PFSK-1 (cell line): ENCODE measurements around the gene PRIMPOL.

Source experiments
- FOXP2 ChIP-seq: optimal IDR thresholded peaks from 2 replicates; pipeline ENCODE3; 2011; ENCODE audit warnings: borderline replicate concordance, control low read depth, inconsistent platforms; ENCODE audit not compliant: insufficient read depth; ENCODE audit errors: extremely low read length, extremely low read depth
- POLR2AphosphoS5 ChIP-seq: IDR thresholded peaks from 2 replicates; pipeline ENCODE4 v1.6.1; 2012; ENCODE audit warnings: low read depth, mild to moderate bottlenecking, control low read depth, low read length, moderate library complexity
- SIN3A ChIP-seq: IDR thresholded peaks from 2 replicates; pipeline ENCODE4 v1.6.1; 2012; ENCODE audit warnings: mild to moderate bottlenecking, low read length, moderate library complexity, borderline replicate concordance; ENCODE audit not compliant: insufficient read depth
- TAF1 ChIP-seq: IDR thresholded peaks from 2 replicates; pipeline ENCODE4 v1.6.1; 2012; ENCODE audit warnings: low read length, control low read depth, borderline replicate concordance; ENCODE audit not compliant: insufficient read depth
- TF ChIP-seq, protein P1 (sequence below), 2 experiments: IDR thresholded peaks; 2 replicates each; pipeline versions ENCODE4 v1.6.1 to v1.8.0; 2011 to 2012; ENCODE audit warnings: low read depth in 2 of 2, low read length in 2 of 2, control low read depth in 1 of 2, inconsistent platforms in 1 of 2, mild to moderate bottlenecking in 1 of 2, moderate library complexity in 1 of 2; ENCODE audit not compliant: insufficient read depth in 1 of 2

PRIMPOL gene

GRCh38 chr4:184668096-184668495, 18.6 kb downstream of the PRIMPOL start:
- TF ChIP-seq POLR2AphosphoS5 (no peak), TAF1 (no peak), FOXP2 (no peak), SIN3A (no peak)
- TF ChIP-seq, protein P1, sequence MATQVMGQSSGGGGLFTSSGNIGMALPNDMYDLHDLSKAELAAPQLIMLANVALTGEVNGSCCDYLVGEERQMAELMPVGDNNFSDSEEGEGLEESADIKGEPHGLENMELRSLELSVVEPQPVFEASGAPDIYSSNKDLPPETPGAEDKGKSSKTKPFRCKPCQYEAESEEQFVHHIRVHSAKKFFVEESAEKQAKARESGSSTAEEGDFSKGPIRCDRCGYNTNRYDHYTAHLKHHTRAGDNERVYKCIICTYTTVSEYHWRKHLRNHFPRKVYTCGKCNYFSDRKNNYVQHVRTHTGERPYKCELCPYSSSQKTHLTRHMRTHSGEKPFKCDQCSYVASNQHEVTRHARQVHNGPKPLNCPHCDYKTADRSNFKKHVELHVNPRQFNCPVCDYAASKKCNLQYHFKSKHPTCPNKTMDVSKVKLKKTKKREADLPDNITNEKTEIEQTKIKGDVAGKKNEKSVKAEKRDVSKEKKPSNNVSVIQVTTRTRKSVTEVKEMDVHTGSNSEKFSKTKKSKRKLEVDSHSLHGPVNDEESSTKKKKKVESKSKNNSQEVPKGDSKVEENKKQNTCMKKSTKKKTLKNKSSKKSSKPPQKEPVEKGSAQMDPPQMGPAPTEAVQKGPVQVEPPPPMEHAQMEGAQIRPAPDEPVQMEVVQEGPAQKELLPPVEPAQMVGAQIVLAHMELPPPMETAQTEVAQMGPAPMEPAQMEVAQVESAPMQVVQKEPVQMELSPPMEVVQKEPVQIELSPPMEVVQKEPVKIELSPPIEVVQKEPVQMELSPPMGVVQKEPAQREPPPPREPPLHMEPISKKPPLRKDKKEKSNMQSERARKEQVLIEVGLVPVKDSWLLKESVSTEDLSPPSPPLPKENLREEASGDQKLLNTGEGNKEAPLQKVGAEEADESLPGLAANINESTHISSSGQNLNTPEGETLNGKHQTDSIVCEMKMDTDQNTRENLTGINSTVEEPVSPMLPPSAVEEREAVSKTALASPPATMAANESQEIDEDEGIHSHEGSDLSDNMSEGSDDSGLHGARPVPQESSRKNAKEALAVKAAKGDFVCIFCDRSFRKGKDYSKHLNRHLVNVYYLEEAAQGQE (IDR thresholded peaks at IDR 0.05; ENCODE audit: insufficient read depth in 1 of 2, low read depth in 2 of 2, low read length in 2 of 2), result no peak

- TF ChIP-seq, protein P1 (IDR thresholded peaks at IDR 0.05; ENCODE audit: insufficient read depth in 1 of 2, low read depth in 2 of 2, low read length in 2 of 2), result no peak
- TF ChIP-seq SIN3A (no peak), TAF1 (no peak), POLR2AphosphoS5 (no peak), FOXP2 (no peak)
Measured at GRCh38 chr4:184668511-184669114, 19.1 kb downstream of the PRIMPOL start.

DNA sequence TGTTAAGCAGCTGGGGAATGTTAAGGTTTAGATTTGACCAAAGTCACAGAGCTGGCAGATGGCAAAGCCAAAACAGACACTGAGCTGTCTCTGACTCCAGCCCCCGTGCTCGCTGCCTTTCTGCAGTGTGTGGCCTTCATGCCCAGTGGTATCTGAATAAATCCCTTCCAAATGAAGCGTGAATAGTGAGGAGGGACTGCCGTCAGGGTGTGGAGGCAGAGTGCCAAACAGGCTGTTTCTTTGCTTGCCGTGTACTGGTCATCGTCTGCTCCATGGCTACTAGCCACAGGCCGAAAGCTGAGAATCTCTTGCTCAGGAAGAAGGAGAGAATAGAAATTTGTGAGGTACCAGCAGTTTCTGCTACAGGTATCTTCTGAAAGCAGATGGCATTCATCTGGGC, 19.7 kb downstream of the PRIMPOL start:
- TF ChIP-seq, protein P1 (IDR thresholded peaks at IDR 0.05; ENCODE audit: insufficient read depth in 1 of 2, low read depth in 2 of 2, low read length in 2 of 2), result no peak
- TF ChIP-seq TAF1, result no peak
- TF ChIP-seq SIN3A, result no peak
- TF ChIP-seq FOXP2, result no peak
- no peak for TF ChIP-seq POLR2AphosphoS5

GRCh38 chr4:184671101-184671500, 21.6 kb downstream of the PRIMPOL start:
- no peak for TF ChIP-seq SIN3A
- TF ChIP-seq FOXP2, result no peak
- no peak for TF ChIP-seq TAF1
- TF ChIP-seq, protein P1 (IDR thresholded peaks at IDR 0.05; ENCODE audit: insufficient read depth in 1 of 2, low read depth in 2 of 2, low read length in 2 of 2), result no peak
- TF ChIP-seq POLR2AphosphoS5, result no peak
